OCI-LY1 (cell line): ENCODE results near the gene TMEM176A.
A peak's percentile ranks its signal among the peaks of the same experiment; 100 is the strongest.

Experiments
- H2AFZ ChIP-seq: fragments of 200-600 bp; sonication (generic), shearing (Covaris generic); 2 replicates; pipeline ENCODE4 v1.6.0; 2014; ENCODE audit warnings: antibody characterized with exemption, mild to moderate bottlenecking, low read length
- H3F3A ChIP-seq: fragments of 200-600 bp; sonication (generic), shearing (Covaris generic); 2 replicates; pipeline ENCODE4 v1.6.0; 2014; ENCODE audit warnings: mild to moderate bottlenecking, antibody characterized with exemption, low read length, moderate library complexity; ENCODE audit not compliant: insufficient read depth
- H3K27ac ChIP-seq: fragments of 200-600 bp; sonication (generic); 2 replicates; pipeline ENCODE4 v1.5.1; 2014; ENCODE audit warnings: low read length, mixed run types, mild to moderate bottlenecking, low read depth; ENCODE audit not compliant: poor library complexity, severe bottlenecking
- H3K27me3 ChIP-seq: fragments of 200-600 bp; sonication (generic); 2 replicates; pipeline ENCODE4 v1.6.0; 2014; ENCODE audit warnings: antibody characterized with exemption, mild to moderate bottlenecking, low read length, moderate library complexity; ENCODE audit not compliant: insufficient read depth
- H3K36me3 ChIP-seq: fragments of 200-600 bp; sonication (generic); 2 replicates; pipeline ENCODE4 v1.6.1; 2014; ENCODE audit warnings: mild to moderate bottlenecking, antibody characterized with exemption, low read length, moderate library complexity, mixed read lengths; ENCODE audit not compliant: insufficient read depth
- H3K4me1 ChIP-seq: fragments of 200-600 bp; sonication (generic); 2 replicates; pipeline ENCODE4 v1.5.1; 2014; ENCODE audit warnings: mild to moderate bottlenecking, low read length, moderate library complexity; ENCODE audit not compliant: insufficient read depth, severe bottlenecking
- H3K4me2 ChIP-seq: fragments of 200-600 bp; sonication (generic), shearing (Covaris generic); 2 replicates; pipeline ENCODE4 v1.6.1; 2014; ENCODE audit warnings: low read length
- H3K4me3 ChIP-seq: fragments of 200-600 bp; sonication (generic); 2 replicates; pipeline ENCODE4 v1.5.1; 2014; ENCODE audit warnings: low read length, low read depth, mild to moderate bottlenecking, mixed read lengths; ENCODE audit not compliant: poor library complexity, severe bottlenecking
- H3K79me2 ChIP-seq: fragments of 200-600 bp; shearing (Covaris generic); 2 replicates; pipeline ENCODE4 v1.6.1; 2016; ENCODE audit warnings: mixed run types, low read length, mixed read lengths; ENCODE audit not compliant: insufficient read depth
- H3K9ac ChIP-seq: fragments of 200-600 bp; sonication (generic), shearing (Covaris generic); 2 replicates; pipeline ENCODE4 v1.6.1; 2014; ENCODE audit warnings: mild to moderate bottlenecking, low read length, mixed read lengths
- H3K9me2 ChIP-seq: fragments of 200-600 bp; sonication (generic), shearing (Covaris generic); 2 replicates; pipeline ENCODE4 v1.6.1; 2014; ENCODE audit warnings: low read depth, mild to moderate bottlenecking, low read length, mixed read lengths
- H3K9me3 ChIP-seq: fragments of 200-600 bp; shearing (Covaris generic); 2 replicates; pipeline ENCODE4 v1.6.1; 2014; ENCODE audit warnings: low read length, mixed read lengths
- H4K20me1 ChIP-seq: fragments of 200-600 bp; sonication (generic), shearing (Covaris generic); 2 replicates; pipeline ENCODE4 v1.6.0; 2016; ENCODE audit warnings: mild to moderate bottlenecking, low read length; ENCODE audit not compliant: insufficient read depth
- EZH2 ChIP-seq: fragments of 200-600 bp; sonication (generic), shearing (Covaris generic); IDR thresholded peaks from 2 replicates; pipeline ENCODE4 v1.8.0; 2017; ENCODE audit warnings: borderline replicate concordance, mixed run types, mild to moderate bottlenecking, antibody characterized with exemption, low read length, moderate library complexity, mixed read lengths
- TF ChIP-seq, protein P1 (sequence below): fragments of 200-600 bp; sonication (generic), shearing (Covaris generic); IDR thresholded peaks from 2 replicates; pipeline ENCODE4 v1.5.1; 2017; ENCODE audit warnings: mild to moderate bottlenecking, antibody characterized with exemption, low read length, moderate library complexity, mixed read lengths

Gene TMEM176A

DNA sequence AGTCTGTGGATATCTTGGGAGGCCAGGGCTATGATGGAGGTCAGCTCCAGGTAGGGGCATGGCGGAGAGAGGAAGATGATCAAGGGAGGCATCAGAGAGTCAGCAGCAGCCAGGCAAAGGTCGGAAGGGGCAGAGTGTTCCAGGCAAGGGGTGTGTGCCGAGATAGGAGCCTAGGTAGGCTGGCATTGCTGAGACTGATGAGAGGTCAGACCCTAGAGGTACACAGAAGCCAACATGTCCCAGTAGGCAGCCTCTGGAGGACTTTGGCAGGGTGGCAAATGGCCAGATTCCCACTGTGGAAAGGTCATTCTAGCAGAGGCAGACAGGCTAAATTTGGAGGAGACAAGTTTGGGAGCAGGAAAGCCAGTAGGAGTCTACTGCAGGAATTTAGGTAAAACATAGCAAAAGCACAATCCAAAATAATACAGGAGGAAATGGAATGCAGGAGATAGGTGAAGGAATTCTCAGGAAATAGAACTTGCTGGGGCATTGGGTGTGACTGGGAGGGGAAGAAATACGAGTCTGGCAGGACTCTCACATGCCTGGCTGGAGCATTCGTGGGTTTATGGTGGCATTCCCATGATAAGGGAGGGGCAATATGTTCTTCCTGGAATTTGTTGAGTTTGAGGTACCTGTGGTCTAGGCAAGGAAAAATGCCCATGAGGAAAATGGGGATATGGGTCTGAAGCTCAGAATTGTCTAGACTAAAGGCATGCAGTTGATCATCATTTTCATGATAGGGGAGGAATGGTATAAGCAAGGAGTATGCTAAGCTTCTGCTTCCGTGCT is 25.7 kb downstream of the TMEM176A start:
- TF ChIP-seq, protein P1, sequence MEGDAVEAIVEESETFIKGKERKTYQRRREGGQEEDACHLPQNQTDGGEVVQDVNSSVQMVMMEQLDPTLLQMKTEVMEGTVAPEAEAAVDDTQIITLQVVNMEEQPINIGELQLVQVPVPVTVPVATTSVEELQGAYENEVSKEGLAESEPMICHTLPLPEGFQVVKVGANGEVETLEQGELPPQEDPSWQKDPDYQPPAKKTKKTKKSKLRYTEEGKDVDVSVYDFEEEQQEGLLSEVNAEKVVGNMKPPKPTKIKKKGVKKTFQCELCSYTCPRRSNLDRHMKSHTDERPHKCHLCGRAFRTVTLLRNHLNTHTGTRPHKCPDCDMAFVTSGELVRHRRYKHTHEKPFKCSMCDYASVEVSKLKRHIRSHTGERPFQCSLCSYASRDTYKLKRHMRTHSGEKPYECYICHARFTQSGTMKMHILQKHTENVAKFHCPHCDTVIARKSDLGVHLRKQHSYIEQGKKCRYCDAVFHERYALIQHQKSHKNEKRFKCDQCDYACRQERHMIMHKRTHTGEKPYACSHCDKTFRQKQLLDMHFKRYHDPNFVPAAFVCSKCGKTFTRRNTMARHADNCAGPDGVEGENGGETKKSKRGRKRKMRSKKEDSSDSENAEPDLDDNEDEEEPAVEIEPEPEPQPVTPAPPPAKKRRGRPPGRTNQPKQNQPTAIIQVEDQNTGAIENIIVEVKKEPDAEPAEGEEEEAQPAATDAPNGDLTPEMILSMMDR: no peak
- TF ChIP-seq EZH2: no peak
- H3K4me2 ChIP-seq: no peak overlapping the region
- H2AFZ ChIP-seq: no peak overlapping the region
- H3F3A ChIP-seq: no peaks in the 10 kb centered on the region
- peaks cover 7% of the 10 kb centered on the region; the same call in 1 of the 2 replicates for H3K27me3 ChIP-seq
- H3K4me3 ChIP-seq: no peak overlapping the region
- no peaks in the 10 kb centered on the region for H4K20me1 ChIP-seq
- no peak overlapping the region for H3K27ac ChIP-seq
- no peaks in the 10 kb centered on the region for H3K36me3 ChIP-seq
- no peaks in the 10 kb centered on the region for H3K79me2 ChIP-seq
- no peaks in the 10 kb centered on the region for H3K4me1 ChIP-seq
- H3K9ac ChIP-seq: no peak overlapping the region
- H3K9me2 ChIP-seq: no peaks in the 10 kb centered on the region
- H3K9me3 ChIP-seq: no peaks in the 10 kb centered on the region

DNA sequence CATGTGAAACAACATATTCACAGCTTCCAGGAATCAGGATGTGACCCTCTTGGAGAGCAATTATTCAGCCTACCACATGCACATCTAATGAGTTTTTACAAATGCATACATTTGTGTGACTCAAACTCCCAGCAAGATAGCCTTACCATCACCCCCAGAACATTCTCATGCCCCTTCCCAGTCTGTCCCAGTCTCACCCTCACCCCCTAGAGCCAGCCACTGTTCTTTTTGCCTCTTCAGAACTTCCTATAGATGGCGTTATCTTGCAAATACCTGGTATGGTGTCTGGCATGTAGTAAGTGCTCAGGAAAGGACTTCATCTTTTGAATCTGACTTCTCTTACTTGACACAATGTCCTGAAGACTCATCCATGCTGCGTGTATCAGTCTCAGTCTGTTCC is 27.8 kb downstream of the TMEM176A start:
- Histone ChIP-seq H3K9me3 (no peaks in the 10 kb centered on the region), H3K4me1 (no peaks in the 10 kb centered on the region), H3K4me2 (no peak overlapping the region), H3K36me3 (no peaks in the 10 kb centered on the region), H3K4me3 (no peak overlapping the region), H2AFZ (no peak overlapping the region), H3K9ac (no peak overlapping the region), H4K20me1 (no peaks in the 10 kb centered on the region), H3K27me3 (peaks cover 13% of the 10 kb centered on the region; the same call in 1 of the 2 replicates), H3K9me2 (no peaks in the 10 kb centered on the region), H3F3A (no peaks in the 10 kb centered on the region), H3K79me2 (no peaks in the 10 kb centered on the region), H3K27ac (no peak overlapping the region)
- TF ChIP-seq EZH2: no peak
- TF ChIP-seq, protein P1: peak; percentile 10; the same call in 1 of the 2 replicates

DNA sequence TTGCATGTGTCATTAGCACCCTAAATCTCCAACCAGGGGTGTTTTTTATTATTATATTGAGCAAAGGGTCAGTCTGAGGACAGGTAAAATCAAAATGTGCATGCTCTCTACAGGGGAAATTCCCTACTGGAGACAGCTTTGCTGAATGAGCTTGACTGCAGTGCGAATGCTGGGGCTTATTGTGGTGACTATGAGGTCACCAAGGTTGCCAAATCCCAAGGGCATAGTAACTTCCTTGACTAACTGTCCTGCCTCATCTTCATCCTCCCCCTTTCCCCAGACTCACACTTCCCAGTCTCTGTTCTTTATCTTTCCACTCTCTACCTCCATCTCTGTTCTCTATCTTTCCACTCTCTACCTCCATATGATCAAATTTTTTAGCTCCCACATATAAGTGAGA is 28.9 kb downstream of the TMEM176A start:
- Histone ChIP-seq H3K9me2 (no peaks in the 10 kb centered on the region), H3K9me3 (no peaks in the 10 kb centered on the region), H2AFZ (no peak overlapping the region), H3K4me3 (no peak overlapping the region), H3F3A (no peaks in the 10 kb centered on the region), H3K79me2 (no peaks in the 10 kb centered on the region), H3K4me1 (no peaks in the 10 kb centered on the region), H3K9ac (no peak overlapping the region), H3K4me2 (no peak overlapping the region), H3K36me3 (no peaks in the 10 kb centered on the region), H3K27ac (no peak overlapping the region), H3K27me3 (peaks cover 13% of the 10 kb centered on the region; the same call in 1 of the 2 replicates), H4K20me1 (no peaks in the 10 kb centered on the region)
- no peak for TF ChIP-seq EZH2
- TF ChIP-seq, protein P1: no peak
